ENCODE data around the gene CIC. TPM values are rescaled to one million over a fixed set of nuclear protein-coding genes. Genes with fewer than 3 reads are reported as not detected.

Gene CIC
- total RNA-seq, 1 donor from 2014 or later = 115 TPM

DNA sequence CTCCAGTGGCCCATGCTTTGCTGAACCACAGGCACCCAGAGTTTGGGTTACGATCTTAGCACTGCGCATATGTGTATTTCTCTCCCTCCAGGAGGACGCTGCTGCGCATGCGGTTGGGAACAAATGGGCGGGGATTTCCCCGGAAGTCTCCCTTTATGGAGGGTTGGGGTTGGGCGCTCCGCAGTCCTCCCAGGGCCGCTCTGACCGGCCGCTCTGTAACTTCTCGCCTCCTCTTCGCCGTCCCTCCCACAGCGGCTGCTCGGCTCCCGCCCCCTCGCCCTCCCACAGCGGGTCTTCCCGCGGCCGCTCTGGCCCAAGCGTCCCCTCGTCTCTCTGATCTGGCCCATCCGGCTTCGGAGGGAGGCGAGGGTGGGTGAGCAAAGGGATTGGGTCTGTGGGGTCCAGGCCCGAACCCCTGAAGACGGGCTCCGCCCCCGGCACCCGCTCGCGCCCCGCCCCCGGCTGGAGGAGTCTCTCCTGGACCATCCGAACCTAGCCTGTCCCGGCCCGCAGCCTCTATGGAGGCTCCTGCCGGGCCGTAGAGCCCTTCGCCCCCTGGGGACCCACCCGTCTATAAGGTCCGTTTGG lies 56.4 kb downstream of the CIC start, which contains the start of gene MEGF8:
Gene MEGF8 (plus strand): TSS at position 328 of the 588 bp plus-strand sequence. CDS start 609 bp downstream, outside the sequence.
- H3K4me1 Mint-ChIP-seq (ENCODE audit: unreplicated experiment) = peaks cover 31% of the 10 kb centered on the region
- H3K36me3 Mint-ChIP-seq (ENCODE audit: unreplicated experiment) = no peaks in the 10 kb centered on the region
- peak; percentile 99 for DNase-seq (ENCODE audit: extremely low spot score, unreplicated experiment)
- peaks cover 32% of the 10 kb centered on the region for H3K27me3 Mint-ChIP-seq (ENCODE audit: unreplicated experiment)
- peak within 1 kb of the TSS; percentile 52 for H3K27ac Mint-ChIP-seq (ENCODE audit: unreplicated experiment)
- H3K4me3 Mint-ChIP-seq (ENCODE audit: unreplicated experiment) = peak within 1 kb of the TSS; percentile 83
- TF ChIP-seq, protein P1, sequence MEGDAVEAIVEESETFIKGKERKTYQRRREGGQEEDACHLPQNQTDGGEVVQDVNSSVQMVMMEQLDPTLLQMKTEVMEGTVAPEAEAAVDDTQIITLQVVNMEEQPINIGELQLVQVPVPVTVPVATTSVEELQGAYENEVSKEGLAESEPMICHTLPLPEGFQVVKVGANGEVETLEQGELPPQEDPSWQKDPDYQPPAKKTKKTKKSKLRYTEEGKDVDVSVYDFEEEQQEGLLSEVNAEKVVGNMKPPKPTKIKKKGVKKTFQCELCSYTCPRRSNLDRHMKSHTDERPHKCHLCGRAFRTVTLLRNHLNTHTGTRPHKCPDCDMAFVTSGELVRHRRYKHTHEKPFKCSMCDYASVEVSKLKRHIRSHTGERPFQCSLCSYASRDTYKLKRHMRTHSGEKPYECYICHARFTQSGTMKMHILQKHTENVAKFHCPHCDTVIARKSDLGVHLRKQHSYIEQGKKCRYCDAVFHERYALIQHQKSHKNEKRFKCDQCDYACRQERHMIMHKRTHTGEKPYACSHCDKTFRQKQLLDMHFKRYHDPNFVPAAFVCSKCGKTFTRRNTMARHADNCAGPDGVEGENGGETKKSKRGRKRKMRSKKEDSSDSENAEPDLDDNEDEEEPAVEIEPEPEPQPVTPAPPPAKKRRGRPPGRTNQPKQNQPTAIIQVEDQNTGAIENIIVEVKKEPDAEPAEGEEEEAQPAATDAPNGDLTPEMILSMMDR (IDR thresholded peaks at IDR 0.05) = peak; percentile 97
- H3K9me3 Mint-ChIP-seq (ENCODE audit: unreplicated experiment) = no peaks in the 10 kb centered on the region

DNA sequence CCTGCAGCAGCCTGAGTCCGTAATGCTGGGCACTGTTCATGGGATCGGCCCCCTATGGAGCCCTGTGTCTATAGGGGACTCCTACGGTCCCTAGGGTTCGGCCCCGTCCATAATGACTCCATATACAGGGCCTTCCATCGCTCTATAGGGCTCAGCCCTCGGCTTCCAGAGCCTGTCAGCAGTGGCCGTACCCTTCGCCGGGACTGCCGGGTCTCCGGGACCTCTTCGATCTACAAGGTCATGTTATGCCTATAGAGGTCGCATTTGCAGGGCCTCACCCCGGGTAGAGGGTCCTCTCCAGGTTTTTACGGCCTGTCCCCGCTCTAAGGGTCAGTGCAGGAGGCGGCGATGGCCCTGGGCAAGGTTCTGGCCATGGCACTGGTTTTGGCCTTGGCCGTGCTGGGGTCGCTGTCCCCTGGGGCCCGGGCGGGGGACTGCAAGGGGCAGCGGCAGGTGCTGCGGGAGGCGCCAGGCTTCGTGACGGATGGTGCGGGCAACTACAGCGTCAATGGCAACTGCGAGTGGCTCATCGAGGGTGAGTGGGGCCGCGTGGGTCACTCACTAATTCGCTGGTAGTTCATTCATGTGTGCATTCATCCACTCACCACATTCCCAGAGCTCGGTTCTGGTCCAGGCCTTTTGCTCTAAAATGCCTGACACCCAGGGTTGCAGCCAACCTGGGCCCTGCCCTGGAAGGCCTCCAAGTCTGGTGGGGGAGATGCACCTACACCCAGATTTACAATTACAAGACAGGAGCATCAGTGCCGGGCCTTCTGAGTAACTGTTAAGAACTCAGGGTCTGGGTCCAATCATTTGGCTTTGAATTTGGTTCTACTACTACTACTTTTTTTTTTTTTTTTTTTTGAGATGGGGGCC lies 57.1 kb downstream of the CIC start:
- Mint-ChIP-seq H3K4me1 (ENCODE audit: unreplicated experiment) (peaks cover 34% of the 10 kb centered on the region), H3K36me3 (ENCODE audit: unreplicated experiment) (no peaks in the 10 kb centered on the region), H3K27ac (ENCODE audit: unreplicated experiment) (peak overlapping the region; percentile 52), H3K27me3 (ENCODE audit: unreplicated experiment) (peaks cover 26% of the 10 kb centered on the region), H3K9me3 (ENCODE audit: unreplicated experiment) (no peaks in the 10 kb centered on the region), H3K4me3 (ENCODE audit: unreplicated experiment) (peak overlapping the region; percentile 83)
- no peak for DNase-seq (ENCODE audit: extremely low spot score, unreplicated experiment)
- TF ChIP-seq, protein P1 (IDR thresholded peaks at IDR 0.05) = no peak

DNA sequence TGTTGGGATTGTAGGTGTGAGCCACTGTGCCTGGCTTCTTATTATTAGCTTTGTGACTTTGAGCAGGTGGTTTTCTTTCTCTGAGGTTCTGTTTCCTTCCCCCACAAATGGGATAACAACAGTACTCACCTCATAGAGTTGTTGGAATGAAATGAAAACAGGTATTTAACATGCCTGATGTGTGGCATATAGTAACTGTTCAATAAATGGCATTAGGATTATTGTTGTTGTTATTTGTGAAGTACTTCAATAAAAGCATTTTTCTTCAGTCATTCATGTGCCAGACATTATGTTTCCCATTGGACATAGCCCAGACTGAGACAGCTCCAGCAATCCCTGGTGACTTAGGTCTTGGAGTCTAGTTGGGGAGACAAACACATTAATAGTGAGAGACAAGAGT lies 57.9 kb downstream of the CIC start:
- H3K9me3 Mint-ChIP-seq (ENCODE audit: unreplicated experiment) = no peaks in the 10 kb centered on the region
- DNase-seq (ENCODE audit: extremely low spot score, unreplicated experiment) = no peak

DNA sequence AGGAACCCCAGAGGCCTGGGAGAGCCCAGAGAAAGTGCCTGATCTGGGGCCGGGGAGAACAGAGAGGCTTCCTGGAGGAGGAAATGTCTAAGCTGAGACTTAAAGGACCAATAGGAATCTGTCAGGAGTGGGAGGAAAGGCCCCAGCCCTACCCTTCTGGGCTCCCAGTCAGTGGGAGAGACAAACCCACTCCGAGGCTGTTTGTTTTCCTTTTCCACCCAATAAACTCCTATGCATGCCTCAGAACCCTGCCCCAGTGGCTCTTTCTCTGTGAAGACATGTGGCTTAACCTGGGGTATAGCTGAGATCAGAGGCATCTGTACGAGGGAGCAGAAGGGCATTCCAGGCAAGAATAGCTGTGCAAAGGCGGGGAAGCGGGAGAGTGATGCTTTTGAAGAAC lies 58.3 kb downstream of the CIC start:
- Mint-ChIP-seq H3K9me3 (ENCODE audit: unreplicated experiment) (no peaks in the 10 kb centered on the region), H3K4me1 (ENCODE audit: unreplicated experiment) (peaks cover 34% of the 10 kb centered on the region), H3K36me3 (ENCODE audit: unreplicated experiment) (no peaks in the 10 kb centered on the region), H3K4me3 (ENCODE audit: unreplicated experiment) (peak overlapping the region; percentile 83), H3K27ac (ENCODE audit: unreplicated experiment) (no peak overlapping the region), H3K27me3 (ENCODE audit: unreplicated experiment) (peaks cover 17% of the 10 kb centered on the region)
- TF ChIP-seq, protein P1 (IDR thresholded peaks at IDR 0.05) = no peak
- no peak for DNase-seq (ENCODE audit: extremely low spot score, unreplicated experiment)

More for the DNA sequence above, 57.9 kb downstream of the CIC start:
- no peak overlapping the region for H3K27ac Mint-ChIP-seq (ENCODE audit: unreplicated experiment)
- H3K36me3 Mint-ChIP-seq (ENCODE audit: unreplicated experiment) = no peaks in the 10 kb centered on the region
- TF ChIP-seq, protein P1 (IDR thresholded peaks at IDR 0.05) = no peak
- peak overlapping the region; percentile 83 for H3K4me3 Mint-ChIP-seq (ENCODE audit: unreplicated experiment)
- H3K4me1 Mint-ChIP-seq (ENCODE audit: unreplicated experiment) = peaks cover 34% of the 10 kb centered on the region
- H3K27me3 Mint-ChIP-seq (ENCODE audit: unreplicated experiment) = peaks cover 21% of the 10 kb centered on the region

DNA sequence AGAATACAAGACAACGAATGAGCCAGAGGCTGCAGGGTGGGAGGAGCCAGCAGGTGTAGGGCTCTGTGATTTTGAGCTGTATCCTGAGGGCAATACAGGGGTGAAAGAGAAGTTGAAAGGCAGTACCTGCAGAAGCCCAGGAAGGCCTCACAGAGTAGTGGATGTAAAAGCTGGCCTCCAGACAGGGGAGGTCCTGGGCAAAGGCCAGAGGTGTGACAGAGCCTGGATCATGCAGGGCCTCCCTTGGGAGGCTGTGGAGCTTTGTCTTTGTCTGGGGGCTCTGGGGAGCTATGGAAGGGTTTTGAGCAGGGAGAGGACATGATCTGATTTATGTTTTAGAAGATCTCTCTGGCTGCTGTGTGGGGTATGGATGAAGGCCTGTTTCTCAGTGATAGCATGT lies 59.1 kb downstream of the CIC start:
- no peaks in the 10 kb centered on the region for H3K36me3 Mint-ChIP-seq (ENCODE audit: unreplicated experiment)
- no peaks in the 10 kb centered on the region for H3K9me3 Mint-ChIP-seq (ENCODE audit: unreplicated experiment)
- H3K4me1 Mint-ChIP-seq (ENCODE audit: unreplicated experiment) = peaks cover 34% of the 10 kb centered on the region
- TF ChIP-seq, protein P1 (IDR thresholded peaks at IDR 0.05) = no peak
- peaks cover 10% of the 10 kb centered on the region for H3K27me3 Mint-ChIP-seq (ENCODE audit: unreplicated experiment)
- DNase-seq (ENCODE audit: extremely low spot score, unreplicated experiment) = no peak
- H3K27ac Mint-ChIP-seq (ENCODE audit: unreplicated experiment) = no peak overlapping the region
- H3K4me3 Mint-ChIP-seq (ENCODE audit: unreplicated experiment) = no peak overlapping the region
